HFFc6 (cell line): ENCODE measurements around the gene TTBK1. TPM values are rescaled to one million over a fixed set of nuclear protein-coding genes. Genes with fewer than 3 reads are reported as not detected.
A peak's percentile ranks its signal among the peaks of the same experiment; 100 is the strongest.

ENCODE experiments used
- DNase-seq: peaks from one replicate; pipeline ENCODE4 v3.0.0-alpha.2; 2018
- H3K27ac Mint-ChIP-seq: 2 replicates; pipeline ENCODE4 v1.8.0; 2020; ENCODE audit warnings: mild to moderate bottlenecking, mixed read lengths
- H3K27me3 Mint-ChIP-seq: 2 replicates; pipeline ENCODE4 v1.8.0; 2021; ENCODE audit warnings: mild to moderate bottlenecking, moderate library complexity, mixed read lengths; ENCODE audit not compliant: insufficient read depth
- H3K36me3 Mint-ChIP-seq: 2 replicates; pipeline ENCODE4 v1.8.0; 2021; ENCODE audit warnings: low read depth, mixed read lengths
- H3K4me1 Mint-ChIP-seq: 2 replicates; pipeline ENCODE4 v1.8.0; 2020; ENCODE audit warnings: low read depth, mixed read lengths
- H3K4me3 Mint-ChIP-seq: 2 replicates; pipeline ENCODE4 v1.8.0; 2020; ENCODE audit warnings: mild to moderate bottlenecking, moderate library complexity, mixed read lengths
- H3K9me3 Mint-ChIP-seq: 2 replicates; pipeline ENCODE4 v1.8.0; 2020; ENCODE audit warnings: mild to moderate bottlenecking, mixed read lengths
- CTCF ChIP-seq: fragments of 200-600 bp; sonication (generic); IDR thresholded peaks from 2 replicates; pipeline ENCODE4 v1.5.0; 2021; ENCODE audit warnings: antibody characterized with exemption, mild to moderate bottlenecking
- total RNA-seq, 6 experiments: library from RNA; stranded (reverse); fragmentation: NEBNext Ultra II Directional; extraction: Animal tissue kit (Norgen Biotek cat#: 25700); gene quantifications; 2 replicates in 1 of 6; 3 replicates in 5 of 6; pipeline ENCODE4 v1.2.3, GENCODE V29; 2021

Gene TTBK1
- total RNA-seq, 6 experiments from 2014 or later, result not detected

- Mint-ChIP-seq H3K4me3 (no peak overlapping the region), H3K4me1 (no peaks in the 10 kb centered on the region)
These were observed 17.9 kb downstream of the TTBK1 start for GRCh38 chr6:43261198-43261597.

GRCh38 chr6:43262000-43262779 is 18.9 kb downstream of the TTBK1 start:
- Mint-ChIP-seq H3K9me3 (no peaks in the 10 kb centered on the region), H3K27me3 (peaks cover 15% of the 10 kb centered on the region), H3K4me3 (no peak overlapping the region), H3K27ac (no peak overlapping the region), H3K4me1 (no peaks in the 10 kb centered on the region), H3K36me3 (no peaks in the 10 kb centered on the region)
- no peak for DNase-seq
- TF ChIP-seq CTCF, result no peak

More at GRCh38 chr6:43261198-43261597, 17.9 kb downstream of the TTBK1 start:
- TF ChIP-seq CTCF, result no peak
- DNase-seq, result no peak
- peaks cover 9% of the 10 kb centered on the region for H3K27me3 Mint-ChIP-seq
- H3K36me3 Mint-ChIP-seq, result no peaks in the 10 kb centered on the region
- H3K27ac Mint-ChIP-seq, result no peak overlapping the region
- H3K9me3 Mint-ChIP-seq, result no peaks in the 10 kb centered on the region

- no peak for DNase-seq
- TF ChIP-seq CTCF, result no peak
- H3K9me3 Mint-ChIP-seq, result no peaks in the 10 kb centered on the region
- H3K27me3 Mint-ChIP-seq, result peaks cover 20% of the 10 kb centered on the region
- no peak overlapping the region for H3K27ac Mint-ChIP-seq
- H3K4me3 Mint-ChIP-seq, result no peak overlapping the region
- no peaks in the 10 kb centered on the region for H3K4me1 Mint-ChIP-seq
- H3K36me3 Mint-ChIP-seq, result no peaks in the 10 kb centered on the region
These were observed 19.6 kb downstream of the TTBK1 start for GRCh38 chr6:43262780-43263313.

- no peaks in the 10 kb centered on the region for H3K36me3 Mint-ChIP-seq
- 0 out of 2 replicates have a peak, but pooled peaks cover under 1% of the 10 kb centered on the region for H3K4me1 Mint-ChIP-seq
- no peak overlapping the region for H3K27ac Mint-ChIP-seq
- TF ChIP-seq CTCF, result peak; percentile 88
- no peak overlapping the region for H3K4me3 Mint-ChIP-seq
- no peaks in the 10 kb centered on the region for H3K9me3 Mint-ChIP-seq
- H3K27me3 Mint-ChIP-seq, result peaks cover 25% of the 10 kb centered on the region
- DNase-seq, result peak; percentile 63
These were observed 20.3 kb downstream of the TTBK1 start for GRCh38 chr6:43263314-43264178.

GRCh38 chr6:43264599-43265145 is 21.4 kb downstream of the TTBK1 start:
- Mint-ChIP-seq H3K4me1 (0 out of 2 replicates have a peak, but pooled peaks cover 7% of the 10 kb centered on the region), H3K36me3 (no peaks in the 10 kb centered on the region), H3K4me3 (no peak overlapping the region), H3K27me3 (peaks cover 31% of the 10 kb centered on the region), H3K9me3 (no peaks in the 10 kb centered on the region), H3K27ac (no peak overlapping the region)
- no peak for DNase-seq
- TF ChIP-seq CTCF, result no peak
